NCI-H748 (cell line): ENCODE results near the gene PTTG1IP2.

Experiments used
- DNase-seq: peaks from one replicate; lab custom pipeline; 2025; ENCODE audit not compliant: unreplicated experiment; lab: John Stamatoyannopoulos, UW

Gene PTTG1IP2

DNA sequence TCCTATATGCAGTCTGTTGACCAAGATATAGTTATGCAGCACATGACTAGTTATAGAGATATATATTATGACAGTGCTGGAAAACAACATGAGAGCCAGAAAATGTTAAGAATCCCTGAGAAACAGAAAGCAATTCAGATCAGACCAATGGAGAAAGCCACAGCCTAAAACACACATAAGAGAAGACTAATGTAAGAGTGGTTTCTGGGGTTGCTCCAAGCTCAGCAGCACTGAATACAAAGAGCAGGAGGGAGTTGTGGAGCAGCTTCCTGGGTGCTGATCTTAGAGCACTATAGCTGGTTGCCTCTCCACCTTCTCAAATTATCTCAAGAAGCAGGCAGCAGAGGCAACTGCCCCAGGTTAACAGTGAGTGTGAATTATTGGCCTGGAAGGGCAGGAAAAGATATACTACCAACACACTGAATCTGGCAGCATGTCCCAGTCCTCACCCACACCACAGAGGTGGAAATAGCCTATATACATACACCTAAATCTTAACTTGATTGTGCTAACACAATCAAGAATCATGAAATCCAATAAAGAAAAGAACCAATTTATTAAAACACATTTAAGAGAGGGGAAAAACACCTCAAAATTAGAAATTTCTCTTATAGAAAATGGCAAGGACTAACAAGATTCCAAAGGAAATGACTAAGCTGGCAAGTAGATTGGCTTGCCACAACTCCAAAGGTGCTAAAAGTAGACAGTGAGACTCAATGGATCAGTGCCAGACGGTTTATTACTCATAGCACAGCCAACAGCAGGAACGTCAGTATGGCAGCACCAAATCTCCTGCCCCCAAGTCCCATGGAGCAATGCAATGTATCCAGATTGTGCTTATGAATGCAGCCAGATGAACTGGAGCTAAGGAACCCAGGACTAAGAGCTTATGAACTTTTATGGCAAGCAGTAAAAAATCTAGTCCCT is 5.1 kb downstream of the PTTG1IP2 start:
- no peak for DNase-seq

DNA sequence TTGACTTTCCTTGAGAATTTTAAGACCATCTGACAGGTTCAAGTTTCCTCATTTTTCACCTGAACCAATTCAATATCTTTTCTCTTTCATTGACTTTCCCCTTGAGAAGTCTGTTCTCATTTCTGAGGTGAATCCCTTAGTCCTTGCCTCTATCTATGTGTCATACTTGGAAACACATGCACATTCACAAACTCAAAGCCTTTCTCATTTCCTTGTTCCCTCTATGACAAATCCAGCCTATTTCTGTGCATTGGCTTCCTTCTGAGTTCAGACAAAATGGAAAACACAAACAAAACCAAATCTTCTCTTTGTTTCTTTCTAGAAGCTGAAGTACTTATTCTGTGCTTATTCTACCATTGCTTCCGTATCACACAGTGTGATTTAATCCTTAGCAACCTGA is 13.8 kb downstream of the PTTG1IP2 start:
- DNase-seq, result no peak

DNA sequence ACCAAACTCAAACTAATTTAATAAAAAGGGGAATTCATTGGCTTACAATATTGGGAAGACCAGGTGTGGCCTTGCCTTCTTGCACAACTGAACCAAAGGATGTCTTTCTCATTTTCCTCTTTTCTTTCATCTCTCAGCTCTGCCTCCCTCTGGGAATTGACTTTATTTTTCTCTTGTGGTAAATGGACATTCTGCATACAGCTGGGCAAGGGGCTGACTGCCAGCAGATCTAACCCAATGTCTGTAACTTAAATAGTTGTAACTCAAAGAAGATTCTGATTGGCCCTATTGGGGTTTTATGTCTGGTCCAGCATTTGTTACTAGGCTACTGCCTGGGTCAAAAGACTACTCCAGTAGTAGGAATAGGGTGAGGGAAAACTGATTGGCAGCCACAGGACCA is 15.3 kb downstream of the PTTG1IP2 start:
- DNase-seq, result no peak

DNA sequence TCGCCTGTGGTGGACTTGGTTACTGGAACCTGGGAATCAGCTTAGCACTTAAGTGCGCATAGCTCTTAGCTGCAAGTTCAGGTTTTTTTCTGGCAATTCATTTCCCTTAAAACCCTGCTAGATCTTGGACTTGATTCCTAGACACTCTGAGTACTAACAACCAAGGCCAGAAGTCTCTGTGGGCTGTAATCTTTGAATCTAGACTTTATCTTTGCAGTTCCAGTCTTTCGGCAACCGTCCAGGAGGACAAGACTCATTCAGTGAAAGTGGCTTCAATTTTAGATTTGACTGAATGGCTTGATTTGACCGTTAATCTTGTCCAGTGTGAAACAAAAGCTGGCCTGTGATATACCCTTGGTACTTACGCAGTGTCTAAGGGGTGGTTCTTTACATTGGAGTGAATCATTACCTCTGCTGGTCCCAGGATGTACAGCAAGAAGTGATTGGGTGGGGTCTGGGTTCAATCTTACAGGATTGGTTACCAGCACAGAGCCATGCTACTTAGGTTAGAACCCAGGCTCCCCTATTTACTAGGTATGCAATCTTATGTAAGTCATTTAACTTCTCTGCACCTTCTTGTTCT is 16.4 kb downstream of the PTTG1IP2 start:
- no peak for DNase-seq

DNA sequence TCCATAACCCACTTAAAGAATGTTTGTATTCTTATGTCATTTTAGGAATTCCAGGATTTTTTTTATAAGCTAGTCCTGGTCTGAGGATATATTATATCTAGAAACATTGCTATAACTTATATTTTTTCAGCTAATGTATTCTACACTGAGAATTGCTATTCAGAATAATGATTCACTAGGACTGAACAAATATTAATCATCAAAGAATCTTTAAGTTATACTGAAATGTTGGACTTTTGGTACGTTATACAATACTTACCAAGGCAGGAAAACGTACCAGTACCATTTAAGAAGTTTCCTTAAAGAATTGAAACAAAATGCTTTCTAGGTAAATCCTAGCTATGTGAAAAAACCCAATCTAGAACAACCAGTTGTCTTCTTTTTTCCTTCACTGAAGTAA is 18.4 kb downstream of the PTTG1IP2 start:
- no peak for DNase-seq

DNA sequence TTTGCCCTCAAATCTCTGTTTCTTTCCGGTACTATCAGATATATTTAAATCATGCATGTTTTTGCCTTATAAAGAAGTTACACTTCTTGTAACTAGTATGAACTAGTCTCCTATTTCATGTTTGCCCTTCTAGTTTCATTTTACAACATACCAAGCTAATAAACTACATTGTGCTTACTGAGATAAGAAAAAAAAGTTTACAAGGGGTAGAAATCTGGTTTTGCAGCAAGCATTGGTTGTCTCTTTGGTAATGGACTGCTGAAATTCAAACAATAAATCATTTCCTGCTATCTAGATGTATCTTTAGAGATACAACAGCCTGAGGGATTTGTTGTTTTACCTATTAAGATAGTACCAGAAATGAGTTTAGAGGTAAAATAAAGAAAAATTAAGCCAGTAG is 18.8 kb downstream of the PTTG1IP2 start:
- DNase-seq, result no peak

DNA sequence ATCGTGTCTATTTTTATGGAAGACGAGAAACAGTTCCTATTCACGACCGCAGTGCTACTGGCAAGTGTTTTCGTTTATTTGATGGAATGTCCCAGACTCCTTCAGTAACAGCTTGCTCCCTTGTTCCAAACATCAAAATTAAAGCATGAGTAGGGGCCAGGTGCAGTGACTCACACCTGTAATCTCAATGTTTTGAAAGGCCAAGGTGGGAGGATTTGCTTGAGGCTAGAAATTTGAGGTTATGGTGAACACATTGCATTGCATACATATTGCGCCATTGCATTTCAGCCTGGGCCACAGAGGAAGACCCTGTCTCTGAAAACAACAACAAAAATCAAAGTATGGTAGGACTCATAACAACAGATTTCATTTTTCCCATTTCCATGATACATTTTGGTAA is 22.8 kb downstream of the PTTG1IP2 start:
- DNase-seq, result no peak

DNA sequence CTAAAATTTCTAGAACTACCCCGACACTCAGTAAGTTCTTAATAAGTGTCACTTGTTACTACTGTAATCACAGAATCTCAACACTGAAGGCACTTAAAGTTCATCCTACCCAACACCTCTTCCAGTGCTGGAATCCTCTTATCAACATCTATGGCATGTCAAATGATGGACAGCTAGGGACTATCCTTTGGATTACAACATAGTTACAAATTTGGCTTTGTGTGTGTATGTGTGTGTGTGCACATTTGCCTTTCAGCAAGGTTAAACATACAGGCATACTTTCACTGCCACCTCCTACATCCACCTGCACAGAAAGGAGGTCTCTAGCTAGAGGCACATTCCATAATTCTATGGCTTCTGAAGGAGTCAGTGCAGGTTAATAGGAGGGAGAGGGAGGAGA is 25.8 kb downstream of the PTTG1IP2 start:
- DNase-seq, result no peak

DNA sequence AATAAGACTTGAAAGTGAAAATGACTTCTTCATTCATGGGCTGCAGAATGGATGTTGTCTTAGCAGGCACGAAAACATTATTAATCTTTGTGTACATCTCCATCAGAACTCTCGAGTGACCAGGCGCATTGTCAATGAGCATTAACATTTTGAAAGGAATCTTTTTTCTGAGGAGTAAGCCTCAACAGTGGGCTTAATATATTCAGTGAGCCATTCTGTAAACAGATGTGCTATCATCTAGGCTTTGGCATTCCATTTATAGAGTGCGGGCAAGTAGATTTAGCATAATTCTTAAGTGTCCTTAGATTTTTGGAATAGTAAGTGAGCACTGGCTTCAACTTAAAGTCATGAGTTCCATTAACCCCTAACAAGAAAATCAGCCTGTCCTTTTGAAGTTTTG is 33.1 kb downstream of the PTTG1IP2 start:
- no peak for DNase-seq

DNA sequence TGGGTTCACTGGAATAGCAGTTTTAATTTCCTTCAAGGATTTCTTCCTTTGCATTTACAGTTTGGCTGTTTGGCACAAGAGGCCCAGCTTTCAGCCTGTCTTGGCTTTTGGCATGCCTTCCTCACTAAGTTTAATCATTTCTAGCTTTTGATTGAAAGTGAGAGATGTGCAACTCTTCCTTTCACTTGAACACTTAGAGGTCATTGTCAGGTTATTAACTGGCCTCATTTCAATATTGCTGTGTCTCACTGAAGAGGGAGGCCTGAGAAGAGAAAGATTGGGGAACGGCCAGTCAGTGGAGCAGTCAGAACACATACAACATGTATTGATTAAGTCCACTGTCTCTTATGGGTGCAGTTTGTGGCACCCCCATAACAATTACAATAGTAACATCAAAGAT is 33.9 kb downstream of the PTTG1IP2 start:
- no peak for DNase-seq

DNA sequence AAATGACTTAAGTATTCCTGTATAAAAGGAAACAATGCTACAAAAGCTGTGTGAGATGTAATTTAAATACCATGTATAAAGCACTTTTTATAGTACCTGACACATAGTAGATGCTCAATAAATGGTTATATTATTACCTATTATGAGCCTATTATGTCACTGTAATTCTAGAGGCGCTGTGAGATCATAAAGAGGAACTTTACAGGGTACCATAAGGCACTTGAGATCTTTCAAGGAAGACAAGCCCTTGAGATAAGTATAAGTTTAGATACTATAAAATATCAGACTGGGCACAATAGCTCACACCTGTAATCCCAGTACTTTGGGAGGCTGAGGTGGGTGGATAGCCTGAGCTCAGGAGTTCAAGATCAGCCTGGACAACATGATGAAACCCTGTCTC is 38.3 kb downstream of the PTTG1IP2 start:
- DNase-seq, result no peak

DNA sequence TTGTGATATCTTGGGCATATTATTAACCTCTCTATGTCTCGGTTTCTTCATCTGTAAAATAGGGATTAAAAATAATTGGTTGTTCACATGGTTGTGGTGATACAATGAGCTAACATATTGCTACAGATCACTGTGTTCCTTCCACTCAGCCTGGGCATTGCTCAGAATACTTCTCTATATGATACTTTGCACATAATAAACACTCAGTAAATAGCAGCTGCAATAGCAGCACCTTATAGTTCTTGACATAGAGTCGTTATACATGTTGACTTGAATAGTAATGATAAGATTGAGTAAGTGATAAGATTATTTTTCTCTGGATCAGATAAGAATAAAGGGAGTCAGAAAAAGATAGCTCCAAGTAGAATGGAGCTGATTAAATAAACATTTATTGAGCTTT is 42.3 kb downstream of the PTTG1IP2 start:
- DNase-seq, result no peak

DNA sequence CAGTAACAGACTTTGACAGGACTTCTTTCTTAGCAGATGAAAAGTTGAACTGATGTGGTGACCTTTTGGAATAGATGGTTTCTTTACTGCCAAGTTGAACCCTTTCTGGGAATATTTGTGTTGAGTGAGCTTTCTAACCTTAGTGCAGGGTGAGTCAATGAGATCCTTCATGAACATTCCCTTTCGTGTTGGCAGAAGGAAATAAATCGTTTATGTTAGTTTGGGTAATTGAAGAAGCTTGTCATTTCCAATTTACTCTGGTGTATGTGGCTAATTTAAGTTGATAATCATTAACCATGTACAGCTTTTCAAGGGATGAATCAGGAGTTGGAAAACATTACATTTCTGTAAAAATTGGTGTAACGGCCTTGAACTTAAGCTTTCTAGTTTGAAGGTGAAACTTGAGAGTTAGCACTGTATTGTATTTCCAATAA is 43.4 kb downstream of the PTTG1IP2 start:
- DNase-seq, result no peak

DNA sequence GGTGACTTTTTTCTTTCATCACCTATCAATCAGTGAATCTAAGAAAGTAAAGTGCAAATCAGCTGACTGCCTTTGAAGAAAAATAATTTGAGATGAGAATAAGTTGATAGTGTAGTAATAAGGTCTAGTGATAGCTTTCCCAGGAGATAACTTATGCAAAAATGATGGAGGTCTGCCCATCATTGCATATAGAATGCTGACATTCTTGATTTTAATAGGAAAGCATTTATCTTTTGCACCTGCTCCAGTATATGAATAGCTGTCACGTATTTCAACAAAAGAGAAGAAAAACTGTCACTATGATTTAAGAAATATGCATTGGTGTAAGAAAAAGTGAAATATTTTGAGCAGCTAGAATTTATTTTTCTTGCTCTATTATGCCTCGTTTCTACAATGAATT is 46.8 kb downstream of the PTTG1IP2 start:
- DNase-seq, result no peak

DNA sequence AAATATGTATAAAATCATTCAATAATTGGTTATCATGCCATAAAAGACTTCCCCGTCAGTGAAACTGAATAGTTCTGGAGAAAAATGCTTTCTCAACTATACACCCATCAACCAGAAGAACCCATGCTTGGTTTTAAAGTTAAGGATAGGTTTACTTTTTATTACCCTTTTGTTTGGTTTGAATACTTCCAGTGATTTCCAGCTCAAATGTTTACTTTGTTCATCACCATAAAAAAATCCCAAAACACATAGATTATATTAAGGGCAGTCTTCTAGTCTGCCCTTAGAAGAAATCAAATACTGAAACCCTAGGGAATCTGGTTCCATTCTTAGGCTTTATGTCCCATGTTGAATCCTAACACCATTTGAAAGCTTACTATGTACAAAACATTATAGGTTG is 49.2 kb downstream of the PTTG1IP2 start:
- no peak for DNase-seq

DNA sequence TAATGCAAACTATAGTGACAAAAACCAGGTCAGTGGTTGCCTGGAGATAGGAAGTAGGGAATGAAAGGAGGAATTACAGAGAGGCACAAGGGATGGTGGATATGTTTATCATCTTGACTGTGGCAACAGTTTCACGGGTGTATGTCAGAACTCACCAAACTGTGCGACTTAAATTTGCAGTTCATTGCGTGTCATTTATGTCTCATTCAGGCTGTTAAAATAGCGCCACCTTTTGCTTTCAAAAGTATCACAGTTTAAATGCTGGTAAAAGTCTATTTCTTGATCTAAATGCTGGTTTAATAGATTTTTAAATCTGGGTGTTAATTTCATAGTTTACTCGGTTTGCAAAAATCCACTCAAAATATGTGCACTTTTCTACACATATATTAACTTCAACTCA is 51.0 kb downstream of the PTTG1IP2 start:
- DNase-seq, result peak; percentile 7

DNA sequence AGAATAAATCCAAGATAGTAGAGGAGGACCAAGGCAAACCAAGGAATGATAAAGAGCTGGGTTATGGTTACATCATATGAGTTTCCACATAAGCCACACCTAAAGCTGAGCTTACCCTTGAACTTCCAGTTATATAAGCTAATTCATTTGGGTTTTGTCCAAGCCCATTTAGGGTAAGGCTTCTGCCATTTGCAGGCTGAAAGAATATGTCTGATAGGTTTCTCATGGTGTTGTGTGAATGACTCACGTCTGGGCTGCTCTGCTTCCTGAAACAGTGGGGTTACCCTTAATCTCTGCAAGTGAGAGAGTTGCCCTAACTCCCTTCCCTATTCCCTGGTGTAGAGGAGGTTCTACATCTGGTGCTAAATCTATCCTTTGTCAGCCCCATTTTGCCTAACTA is 60.8 kb downstream of the PTTG1IP2 start:
- no peak for DNase-seq

DNA sequence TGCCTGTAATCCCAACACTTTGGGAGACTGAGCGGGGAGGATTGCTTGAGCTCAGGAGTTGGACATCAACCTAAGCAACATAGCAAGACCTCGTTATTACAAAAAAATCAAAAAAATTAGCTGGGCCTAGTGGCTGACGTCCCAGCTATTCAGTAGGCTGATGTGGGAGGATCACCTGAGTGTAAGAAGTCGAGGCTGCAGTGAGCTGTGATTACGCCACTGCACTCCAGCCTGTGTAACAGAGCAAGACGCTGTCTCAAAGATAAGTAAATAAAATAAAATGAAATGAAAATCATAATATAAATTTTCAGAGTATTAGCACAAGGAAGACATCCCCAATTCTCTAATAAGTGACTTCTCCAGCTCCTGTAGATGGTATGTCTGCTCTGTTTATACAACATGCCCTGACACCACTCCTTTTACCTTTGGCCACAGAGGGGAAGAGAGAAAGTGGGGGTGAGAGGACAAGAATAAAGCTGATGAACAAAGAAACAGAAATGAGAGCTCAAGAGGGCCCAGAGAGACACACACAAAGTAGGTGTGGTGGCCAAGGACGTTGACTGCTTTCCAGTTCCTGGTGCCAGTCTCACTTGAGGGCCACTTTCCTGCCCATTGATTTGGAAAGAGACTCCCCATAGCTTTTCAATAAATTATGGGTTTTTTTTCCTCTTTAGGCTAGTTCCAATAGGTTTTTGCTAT is 62.9 kb downstream of the PTTG1IP2 start:
- DNase-seq, result no peak

DNA sequence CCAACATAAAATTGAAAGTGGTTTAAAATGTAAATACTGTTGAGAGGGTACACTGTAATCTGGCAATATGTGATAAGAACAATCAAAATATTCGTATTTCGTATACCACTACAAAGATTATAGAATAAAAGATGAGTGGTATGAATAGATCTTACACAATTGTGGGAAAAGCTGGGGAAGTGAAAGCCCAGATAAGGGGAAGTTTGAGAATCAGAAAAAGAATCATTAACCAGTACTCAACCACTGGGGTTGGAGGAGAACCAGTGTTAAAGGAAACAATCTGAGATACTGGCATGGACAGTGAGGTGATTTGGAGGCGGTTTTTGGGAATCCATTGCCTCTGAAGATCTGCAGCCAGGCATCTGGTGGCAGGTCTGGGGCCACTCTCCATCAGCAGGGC is 67.0 kb downstream of the PTTG1IP2 start:
- DNase-seq, result no peak

DNA sequence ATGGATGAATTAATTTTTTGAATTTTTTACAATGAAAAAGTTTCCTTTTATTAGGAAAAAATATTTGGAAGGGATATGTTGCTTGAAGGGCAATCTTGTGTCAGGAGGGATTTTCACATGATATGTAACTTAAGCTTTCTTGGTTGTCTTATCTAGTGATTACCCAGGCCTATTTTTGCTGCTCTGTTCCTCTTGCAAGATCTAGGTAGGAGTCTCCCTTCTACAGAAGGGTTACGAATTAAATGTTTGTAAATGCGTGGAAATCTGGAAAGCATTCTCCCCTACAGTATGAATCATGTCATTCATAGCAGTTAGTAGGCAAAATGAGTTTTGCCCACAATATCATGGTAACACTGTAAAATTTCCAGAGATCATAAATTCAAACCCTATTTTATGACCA is 69.0 kb downstream of the PTTG1IP2 start:
- DNase-seq, result no peak

DNA sequence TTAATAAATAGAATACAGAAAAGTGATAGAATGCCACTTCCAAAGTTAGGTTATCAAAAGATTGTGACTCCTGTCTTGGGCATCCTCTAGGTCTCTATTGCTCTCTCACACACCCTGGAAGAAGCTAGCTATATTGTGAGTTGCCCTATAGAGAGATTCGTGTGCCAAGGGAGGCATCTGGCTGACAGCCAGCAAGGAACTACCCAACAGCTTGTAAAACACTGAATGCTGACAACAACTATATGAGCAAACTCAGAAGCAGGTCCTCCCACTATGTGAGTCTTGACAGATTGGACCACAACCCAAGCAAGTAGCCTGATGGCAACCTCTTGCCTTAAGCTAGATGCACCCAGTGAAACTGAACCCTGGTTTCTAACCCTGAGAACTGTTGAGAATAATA is 71.0 kb downstream of the PTTG1IP2 start:
- no peak for DNase-seq

DNA sequence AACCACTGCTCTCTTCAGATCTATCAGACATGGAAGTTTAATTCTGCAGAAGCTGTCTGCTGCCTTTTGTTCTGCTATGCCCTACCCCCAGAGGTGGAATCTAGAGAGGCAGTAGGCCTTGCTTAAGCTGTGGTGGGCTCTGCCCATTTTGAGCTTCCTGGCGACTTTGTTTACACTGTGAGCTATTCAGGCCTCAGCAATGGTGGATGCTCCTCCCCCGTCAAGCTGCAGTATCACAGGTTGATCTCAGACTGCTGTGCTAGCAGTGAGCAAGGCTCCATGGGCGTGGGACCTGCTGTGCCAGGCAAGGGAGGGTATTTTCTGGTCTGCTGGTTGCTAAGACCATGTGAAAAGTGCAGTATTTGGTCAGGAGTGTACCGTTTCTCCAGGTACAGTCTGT is 81.6 kb downstream of the PTTG1IP2 start:
- DNase-seq, result peak; percentile 35
